ENCODE measurements around the gene CLEC10A. TPM values are rescaled to one million over a fixed set of nuclear protein-coding genes. Genes with fewer than 3 reads are reported as not detected.

The CLEC10A gene
- total RNA-seq, 4 donors from 2014 or later: 6.3 to 7.0 TPM; not detected in 2

- no peak for TF ChIP-seq POLR2A (IDR thresholded peaks at IDR 0.05)
- peak in 1 of 3 donors; percentile 0 for TF ChIP-seq POLR2AphosphoS5 (IDR thresholded peaks at IDR 0.05)
- intact Hi-C loops (cut with DNase I; ENCODE audit: low total_unique reads): loop anchor here (10.0 kb wide), 1 partner anchor 542 kb away; the partner anchor contains the start of gene MPDU1
- Histone ChIP-seq H3K9me3 (no peaks in the 10 kb centered on the region), H3K27me3 (peaks cover 17% of the 10 kb centered on the region), H3K27ac (peak overlapping the region; percentile 27 to 69 (median 44)), H3K36me3 (no peaks in the 10 kb centered on the region), H3K4me3 (peak overlapping the region; percentile 27 to 49 (median 41)), H3K4me1 (peaks cover 25 to 48% (median 37%) of the 10 kb centered on the region in 4 donors)
- peak; percentile 24 for DNase-seq
- WGBS, 2 donors (ENCODE audit: low coverage in 1 of 2): 3% methylated on average over 8 of the region's 21 CpGs; no CpG with 5 or more reads in 1 of the 2 donors
- in situ Hi-C loops (cut with MboI; ENCODE audit: low pct_ligation_motif_present in 1 of 4, low pct_unique_long_range_greater_than_20kb in 1 of 4, low sequenced_read_pairs in 3 of 4): loop anchor here in 3 of 4 donors (10.0 to 25.0 kb wide), 3 partner anchors 172 to 294 kb away; partner anchors contain the start of genes SLC2A4 (in 2 of the 3), YBX2 (in 2 of the 3), ACADVL (in 1 of the 3) and ACAP1 (in 1 of the 3)
Observed at GRCh38 chr17:7043182-7043496, 36.9 kb downstream of the CLEC10A start.

GRCh38 chr17:7042501-7043181 lies 37.4 kb downstream of the CLEC10A start:
- DNase-seq: no peak
- WGBS, 2 donors (ENCODE audit: low coverage in 1 of 2): 44% methylated on average over 48 of the region's 53 CpGs; no CpG with 5 or more reads in 1 of the 2 donors
- intact Hi-C loops (cut with DNase I; ENCODE audit: low total_unique reads): loop anchor here (10.0 kb wide), 1 partner anchor 542 kb away; the partner anchor contains the start of gene MPDU1
- Histone ChIP-seq H3K36me3 (no peaks in the 10 kb centered on the region), H3K27me3 (peaks cover 17% of the 10 kb centered on the region), H3K4me3 (peak overlapping the region in 3 of 4 donors; percentile 27 to 49 (median 46)), H3K9me3 (no peaks in the 10 kb centered on the region), H3K4me1 (peaks cover 25 to 50% (median 37%) of the 10 kb centered on the region in 4 donors), H3K27ac (peak overlapping the region in 3 of 4 donors; percentile 28 to 69 (median 35))
- in situ Hi-C loops (cut with MboI; ENCODE audit: low pct_ligation_motif_present in 1 of 4, low pct_unique_long_range_greater_than_20kb in 1 of 4, low sequenced_read_pairs in 3 of 4): loop anchor here in 3 of 4 donors (10.0 to 25.0 kb wide), 3 partner anchors 172 to 295 kb away; partner anchors contain the start of genes SLC2A4 (in 2 of the 3), YBX2 (in 2 of the 3), ACADVL (in 1 of the 3) and ACAP1 (in 1 of the 3)
- TF ChIP-seq POLR2A (IDR thresholded peaks at IDR 0.05): no peak
- no peak for TF ChIP-seq CTCF (IDR thresholded peaks at IDR 0.05)
- no peak for TF ChIP-seq EP300 (IDR thresholded peaks at IDR 0.05; ENCODE audit: low read depth)
- TF ChIP-seq POLR2AphosphoS5 (IDR thresholded peaks at IDR 0.05): no peak

GRCh38 chr17:7041607-7042500 lies 38.2 kb downstream of the CLEC10A start:
- Histone ChIP-seq H3K36me3 (no peaks in the 10 kb centered on the region), H3K27me3 (peaks cover 17% of the 10 kb centered on the region), H3K27ac (peak overlapping the region in 2 of 4 donors; percentile 28 to 35), H3K4me3 (peak overlapping the region in 2 of 4 donors; percentile 11 to 49), H3K4me1 (peaks cover 18 to 46% (median 32%) of the 10 kb centered on the region in 4 donors), H3K9me3 (no peaks in the 10 kb centered on the region)
- intact Hi-C loops (cut with DNase I; ENCODE audit: low total_unique reads) (loop anchor here (10.0 kb wide), 1 partner anchor 543 kb away; the partner anchor contains the start of gene MPDU1), in situ Hi-C loops (cut with MboI; ENCODE audit: low pct_ligation_motif_present in 1 of 4, low pct_unique_long_range_greater_than_20kb in 1 of 4, low sequenced_read_pairs in 3 of 4) (loop anchor here in 3 of 4 donors (10.0 to 25.0 kb wide), 3 partner anchors 173 to 295 kb away; partner anchors contain the start of genes SLC2A4 (in 2 of the 3), YBX2 (in 2 of the 3), ACADVL (in 1 of the 3) and ACAP1 (in 1 of the 3))
- no peak for DNase-seq
- TF ChIP-seq POLR2A (IDR thresholded peaks at IDR 0.05): no peak
- no peak for TF ChIP-seq CTCF (IDR thresholded peaks at IDR 0.05)
- TF ChIP-seq POLR2AphosphoS5 (IDR thresholded peaks at IDR 0.05): no peak
- TF ChIP-seq EP300 (IDR thresholded peaks at IDR 0.05; ENCODE audit: low read depth): no peak
- 25 to 52% methylated on average over 1 to 40 of the region's 43 CpGs for WGBS, 2 donors (ENCODE audit: low coverage in 1 of 2)

- H3K27me3 ChIP-seq: peaks cover 17% of the 10 kb centered on the region
- no peak overlapping the region for H3K27ac ChIP-seq
- H3K4me1 ChIP-seq: peaks cover 18 to 43% (median 34%) of the 10 kb centered on the region in 4 donors
- H3K36me3 ChIP-seq: no peaks in the 10 kb centered on the region
- intact Hi-C loops (cut with DNase I; ENCODE audit: low total_unique reads) (loop anchor here (10.0 kb wide), 1 partner anchor 545 kb away; the partner anchor contains the start of gene MPDU1), in situ Hi-C loops (cut with MboI; ENCODE audit: low pct_ligation_motif_present in 1 of 4, low pct_unique_long_range_greater_than_20kb in 1 of 4, low sequenced_read_pairs in 3 of 4) (loop anchor here in 3 of 4 donors (10.0 to 25.0 kb wide), 3 partner anchors 175 to 297 kb away; partner anchors contain the start of genes SLC2A4 (in 2 of the 3), YBX2 (in 2 of the 3), ACADVL (in 1 of the 3) and ACAP1 (in 1 of the 3))
- 92% methylated on average over 5 of the region's 5 CpGs; no CpG with 5 or more reads in 1 of the 2 donors for WGBS, 2 donors (ENCODE audit: low coverage in 1 of 2)
- no peak for TF ChIP-seq EP300 (IDR thresholded peaks at IDR 0.05; ENCODE audit: low read depth)
- no peak for TF ChIP-seq POLR2AphosphoS5 (IDR thresholded peaks at IDR 0.05)
- TF ChIP-seq CTCF (IDR thresholded peaks at IDR 0.05): no peak
- no peak for TF ChIP-seq POLR2A (IDR thresholded peaks at IDR 0.05)
- H3K4me3 ChIP-seq: no peak overlapping the region
- no peak for DNase-seq
- no peaks in the 10 kb centered on the region for H3K9me3 ChIP-seq
Observed at GRCh38 chr17:7039832-7040231, 40.2 kb downstream of the CLEC10A start.

Measured in transverse colon (tissue), 4 donors.